Activated naive CD4-positive, alpha-beta T cell treated with anti-CD3 and anti-CD28 coated beads, Interleukin-2, amount 50 U/mL, for 72 hours (primary cell): ENCODE measurements around the gene FRAT1. TPM values are rescaled to one million over a fixed set of nuclear protein-coding genes. Genes with fewer than 3 reads are reported as not detected.

Source experiments
- ATAC-seq, 2 donors: fragments of 150-1000 bp; cut with Tn5 transposase; 2 replicates each; pipeline ENCODE4 v1.10.0; 2021; ENCODE audit warnings: mild to moderate bottlenecking in 2 of 2, moderate library complexity in 2 of 2
- DNase-seq, 2 donors: peaks; one replicate each; pipeline ENCODE4 v3.0.0; 2021 to 2022; ENCODE audit warnings: low spot score in 2 of 2
- H3K27ac Mint-ChIP-seq, 2 donors: one replicate each; pipeline ENCODE4 v1.8.0; 2022; ENCODE audit warnings: mild to moderate bottlenecking in 2 of 2, mixed read lengths in 2 of 2
- H3K36me3 Mint-ChIP-seq, 2 donors: one replicate each; pipeline ENCODE4 v1.8.0; 2022; ENCODE audit warnings: mixed read lengths in 2 of 2
- H3K9me3 Mint-ChIP-seq, 2 donors: one replicate each; pipeline ENCODE4 v1.8.0; 2022; ENCODE audit warnings: mixed read lengths in 2 of 2
- total RNA-seq, 2 donors: library from RNA; stranded (reverse); gene quantifications; one replicate each; pipeline ENCODE4 v1.2.3, GENCODE V29; 2022

FRAT1 gene
- total RNA-seq, 2 donors from 2014 or later, result 2.7 to 4.0 TPM

GRCh38 chr10:97349752-97350513 is 30.9 kb downstream of the FRAT1 start:
- Mint-ChIP-seq H3K36me3 (no peaks in the 10 kb centered on the region), H3K9me3 (no peaks in the 10 kb centered on the region), H3K27ac (no peak overlapping the region)
- DNase-seq (no peak), ATAC-seq (no peak)

DNA sequence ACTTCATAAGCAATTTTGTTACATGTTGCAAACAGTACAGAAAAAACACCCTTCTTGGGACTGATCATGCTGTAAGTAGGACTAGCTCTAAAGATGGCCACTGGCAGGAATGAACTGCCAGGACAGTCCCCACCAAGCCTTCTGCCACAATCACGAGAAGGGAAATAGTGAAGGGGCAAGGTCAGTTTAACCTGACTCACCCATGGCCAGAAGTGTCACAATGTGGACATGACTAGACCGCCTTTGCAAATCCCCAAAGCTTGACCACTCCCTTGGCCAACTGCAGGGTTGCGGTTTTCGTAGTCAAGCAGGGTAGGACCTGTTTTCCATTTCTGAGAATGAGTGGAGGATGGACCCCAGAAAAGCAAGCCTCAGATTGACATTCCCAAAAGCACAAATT is 34.9 kb downstream of the FRAT1 start:
- DNase-seq, result no peak
- ATAC-seq, result no peak
- Mint-ChIP-seq H3K36me3 (peaks cover 0 to 8% of the 10 kb centered on the region in 2 donors), H3K27ac (no peak overlapping the region), H3K9me3 (no peaks in the 10 kb centered on the region)

GRCh38 chr10:97355571-97355975 is 36.5 kb downstream of the FRAT1 start:
- H3K9me3 Mint-ChIP-seq, result no peaks in the 10 kb centered on the region
- H3K27ac Mint-ChIP-seq, result peak overlapping the region in 1 of 2 donors; percentile 63
- H3K36me3 Mint-ChIP-seq, result peaks cover 0 to 8% of the 10 kb centered on the region in 2 donors
- DNase-seq (no peak), ATAC-seq (no peak)

GRCh38 chr10:97356318-97356914 is 37.3 kb downstream of the FRAT1 start:
- DNase-seq (no peak), ATAC-seq (no peak)
- Mint-ChIP-seq H3K9me3 (no peaks in the 10 kb centered on the region), H3K36me3 (peaks cover 0 to 8% of the 10 kb centered on the region in 2 donors), H3K27ac (peak overlapping the region; percentile 59 to 61)

- H3K36me3 Mint-ChIP-seq, result peaks cover 0 to 8% of the 10 kb centered on the region in 2 donors
- ATAC-seq (no peak), DNase-seq (no peak)
- no peaks in the 10 kb centered on the region for H3K9me3 Mint-ChIP-seq
- no peak overlapping the region for H3K27ac Mint-ChIP-seq
Measured at GRCh38 chr10:97356918-97357317, 37.8 kb downstream of the FRAT1 start.

- DNase-seq (no peak), ATAC-seq (no peak)
- Mint-ChIP-seq H3K27ac (no peak overlapping the region), H3K9me3 (no peaks in the 10 kb centered on the region), H3K36me3 (peaks cover 0 to 8% of the 10 kb centered on the region in 2 donors)
Measured at GRCh38 chr10:97358349-97358748, 39.3 kb downstream of the FRAT1 start.

- ATAC-seq (no peak), DNase-seq (no peak)
- peaks cover 0 to 8% of the 10 kb centered on the region in 2 donors for H3K36me3 Mint-ChIP-seq
- H3K9me3 Mint-ChIP-seq, result no peaks in the 10 kb centered on the region
- peak overlapping the region in 1 of 2 donors; percentile 37 for H3K27ac Mint-ChIP-seq
Measured at GRCh38 chr10:97358781-97359180, 39.7 kb downstream of the FRAT1 start.

DNA sequence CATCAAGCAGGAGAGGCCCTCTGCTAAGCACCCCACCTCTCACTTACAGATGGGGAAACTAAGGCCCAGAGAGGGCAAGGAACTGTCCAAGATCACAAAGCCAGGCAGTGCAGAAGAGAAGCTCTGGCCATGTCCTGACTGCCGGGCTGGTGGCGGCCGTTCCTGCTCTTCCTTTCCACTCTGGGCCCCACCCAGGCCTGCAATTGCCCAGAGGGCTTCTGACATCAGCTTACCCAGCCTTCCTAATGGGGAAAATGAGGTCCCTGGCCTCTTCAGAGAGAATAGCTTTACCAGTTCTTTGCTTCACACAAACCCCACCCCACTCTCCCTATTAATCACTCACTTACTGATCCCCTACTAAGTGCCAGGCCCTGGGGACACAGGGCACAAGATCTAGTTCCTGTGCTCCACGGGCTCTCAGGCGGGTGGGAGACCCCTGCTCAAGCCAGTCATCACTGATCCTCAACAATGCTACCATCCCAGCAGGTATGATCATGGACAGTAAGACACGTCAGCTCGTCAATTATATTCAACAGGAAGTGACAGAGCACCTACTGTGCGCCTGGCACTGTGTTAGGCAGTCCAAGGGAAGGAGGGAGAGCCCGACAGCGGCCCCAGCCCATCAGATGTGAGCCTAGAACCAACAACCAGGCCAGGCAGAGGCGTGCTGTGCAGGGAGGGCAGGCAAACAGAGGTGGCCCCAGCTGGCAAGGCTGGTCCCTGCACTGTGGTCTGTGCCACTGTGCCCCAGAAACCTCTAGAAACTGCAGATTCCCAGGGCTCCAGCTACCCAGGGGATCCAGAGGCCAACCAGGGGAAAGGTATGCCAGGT is 41.9 kb downstream of the FRAT1 start:
- Mint-ChIP-seq H3K36me3 (peaks cover 7 to 17% of the 10 kb centered on the region in 2 donors), H3K27ac (peak overlapping the region; percentile 29 to 90), H3K9me3 (no peaks in the 10 kb centered on the region)
- ATAC-seq (no peak), DNase-seq (no peak)

GRCh38 chr10:97361537-97361901 is 42.4 kb downstream of the FRAT1 start:
- Mint-ChIP-seq H3K9me3 (no peaks in the 10 kb centered on the region), H3K36me3 (peaks cover 7 to 14% of the 10 kb centered on the region in 2 donors), H3K27ac (peak overlapping the region in 1 of 2 donors; percentile 74)
- no peak for DNase-seq
- no peak for ATAC-seq

DNA sequence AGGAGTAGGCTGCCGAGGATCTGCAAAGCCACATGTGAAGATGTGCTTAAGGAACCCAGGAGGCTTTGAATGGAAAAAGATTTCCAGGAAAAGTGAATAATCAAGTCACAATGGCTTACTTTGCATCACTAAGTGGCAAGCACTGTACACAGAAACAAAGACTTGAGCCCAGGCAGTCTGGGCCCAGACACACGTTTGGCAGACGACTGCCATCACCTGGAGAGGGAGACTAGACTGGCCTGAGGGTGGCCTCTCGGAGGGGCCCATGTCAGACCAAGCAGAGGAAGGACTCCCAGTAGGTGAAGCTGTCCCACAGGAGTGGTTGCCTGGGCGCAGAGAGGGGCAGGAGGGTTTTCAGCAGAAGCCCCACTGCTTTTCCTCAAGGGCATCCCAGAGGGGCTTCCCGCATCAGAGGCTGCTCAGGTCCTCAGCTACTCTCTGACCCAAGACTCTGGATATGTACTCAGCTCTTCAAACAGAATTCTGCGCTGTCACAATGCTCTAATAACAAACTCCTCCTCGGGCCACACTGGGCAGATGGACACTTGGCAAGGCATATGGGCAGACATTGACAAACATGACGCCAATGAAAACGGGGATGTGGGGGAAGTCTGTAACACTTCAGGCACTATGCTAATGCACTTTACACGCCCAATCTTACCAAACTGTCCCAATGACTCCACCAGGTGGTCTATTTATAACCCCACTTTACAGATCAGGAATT is 43.4 kb downstream of the FRAT1 start:
- no peaks in the 10 kb centered on the region for H3K9me3 Mint-ChIP-seq
- ATAC-seq, result no peak
- H3K36me3 Mint-ChIP-seq, result peaks cover 7 to 14% of the 10 kb centered on the region in 2 donors
- H3K27ac Mint-ChIP-seq, result peak overlapping the region; percentile 19 to 88
- no peak for DNase-seq

DNA sequence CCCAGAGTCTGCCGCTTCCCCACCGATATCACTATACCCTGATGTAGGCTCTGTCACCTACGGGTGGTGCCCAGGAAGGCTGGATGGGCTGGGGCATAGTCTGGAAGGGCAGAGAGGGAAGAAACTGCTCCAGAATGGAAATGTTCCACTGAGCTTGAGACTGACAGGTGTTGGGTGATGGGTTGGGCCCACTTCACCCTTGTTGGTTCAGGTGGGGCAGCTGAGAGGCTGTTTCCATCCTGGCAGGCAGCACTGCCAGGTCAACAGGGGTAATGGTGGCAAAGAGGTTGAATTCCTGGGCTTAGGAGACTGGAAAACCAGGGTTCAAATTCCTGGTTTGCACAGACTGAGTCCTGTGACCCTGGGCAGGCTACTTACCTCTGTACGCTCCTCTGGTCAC is 44.0 kb downstream of the FRAT1 start:
- ATAC-seq, result no peak
- peak overlapping the region in 1 of 2 donors; percentile 88 for H3K27ac Mint-ChIP-seq
- no peaks in the 10 kb centered on the region for H3K9me3 Mint-ChIP-seq
- no peak for DNase-seq
- peaks cover 7 to 14% of the 10 kb centered on the region in 2 donors for H3K36me3 Mint-ChIP-seq

DNA sequence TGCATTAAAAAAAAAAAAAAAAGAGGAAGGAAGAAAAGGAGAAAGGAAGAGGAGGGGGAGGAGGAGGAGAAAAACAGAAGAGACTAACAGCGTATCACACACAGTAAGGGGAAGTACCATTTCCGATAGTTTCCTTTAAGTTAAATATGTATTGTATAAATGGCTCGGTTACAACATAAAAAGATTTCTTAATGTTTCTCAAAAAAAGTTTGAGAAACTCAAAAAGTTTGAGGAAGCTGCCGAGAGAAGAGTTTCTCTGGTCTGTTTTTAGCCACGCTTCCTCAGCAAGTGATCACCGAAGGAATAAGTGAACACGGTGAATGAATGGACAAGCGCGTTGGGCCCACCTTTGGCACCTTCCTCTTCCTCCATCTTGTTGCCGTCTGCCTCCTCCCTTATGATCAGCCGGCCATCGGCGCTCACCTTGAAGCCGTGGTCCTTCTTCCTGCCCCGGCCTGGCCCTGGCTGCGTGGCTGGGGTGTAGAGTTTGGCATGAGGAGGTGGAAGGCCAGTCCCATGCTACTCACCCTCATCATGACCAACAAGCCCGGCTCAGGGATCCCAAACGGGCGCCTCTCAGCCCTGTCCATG is 46.8 kb downstream of the FRAT1 start:
- ATAC-seq (no peak), DNase-seq (no peak)
- peak overlapping the region; percentile 67 to 81 for H3K27ac Mint-ChIP-seq
- no peaks in the 10 kb centered on the region for H3K9me3 Mint-ChIP-seq
- peaks cover 7 to 23% of the 10 kb centered on the region in 2 donors for H3K36me3 Mint-ChIP-seq

DNA sequence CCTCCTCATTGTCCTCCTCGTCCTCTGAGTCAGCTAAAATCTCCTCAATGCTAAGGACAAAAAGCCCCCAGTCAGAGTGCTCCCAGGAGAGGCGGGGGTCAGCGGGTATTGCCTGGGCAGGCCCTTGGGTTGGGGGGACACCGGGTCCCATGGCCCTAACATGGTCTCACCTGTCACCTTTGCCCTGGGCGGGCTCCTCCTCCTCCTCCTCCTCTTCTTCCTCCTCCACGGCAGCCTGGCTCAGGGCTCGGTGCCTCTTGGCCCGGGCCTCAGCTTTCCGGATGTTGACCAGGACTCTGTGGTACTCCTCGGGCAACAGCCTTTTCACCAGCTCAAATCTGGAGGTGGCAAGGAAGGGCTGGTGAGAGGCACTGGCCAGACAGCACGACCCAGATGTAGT is 47.5 kb downstream of the FRAT1 start:
- Mint-ChIP-seq H3K9me3 (no peaks in the 10 kb centered on the region), H3K27ac (peak overlapping the region; percentile 67 to 77), H3K36me3 (peaks cover 7 to 27% of the 10 kb centered on the region in 2 donors)
- DNase-seq, result no peak
- no peak for ATAC-seq

DNA sequence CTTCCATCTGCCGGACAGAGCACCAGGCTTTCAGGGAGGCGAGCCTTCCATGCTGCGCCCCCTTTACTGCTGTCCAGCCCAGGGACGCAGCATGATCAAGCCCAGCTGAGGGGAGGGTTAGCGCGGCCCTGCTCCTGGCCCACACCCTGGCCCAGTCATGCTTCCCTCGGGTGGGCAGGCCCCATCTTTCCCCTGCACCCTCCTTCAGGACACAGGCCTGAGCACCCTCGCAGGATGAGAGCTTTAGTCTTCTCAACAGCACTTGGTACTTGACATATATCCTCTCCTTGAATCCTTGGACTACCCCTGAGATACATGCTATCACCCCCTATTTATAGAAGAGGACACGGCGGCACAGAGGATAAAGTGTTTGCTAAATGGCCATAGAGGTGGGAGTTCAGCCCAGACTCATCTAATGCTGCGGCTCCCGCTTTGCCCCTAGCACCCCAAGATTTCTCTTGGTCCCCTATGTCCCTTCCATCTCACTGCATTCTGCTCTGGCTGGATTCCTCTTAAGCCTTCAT is 48.1 kb downstream of the FRAT1 start:
- peak overlapping the region; percentile 25 to 67 for H3K27ac Mint-ChIP-seq
- DNase-seq (no peak), ATAC-seq (no peak)
- H3K36me3 Mint-ChIP-seq, result peaks cover 7 to 27% of the 10 kb centered on the region in 2 donors
- H3K9me3 Mint-ChIP-seq, result no peaks in the 10 kb centered on the region
